Natural killer cell (primary cell): ENCODE results near the gene KLF1. TPM values are rescaled to one million over a fixed set of nuclear protein-coding genes. Genes with fewer than 3 reads are reported as not detected.

Source experiments
- ATAC-seq, 3 donors: fragments of 150-1000 bp in 2 of 3; fragments of 200-7000 bp in 1 of 3; cut with Tn5 transposase; 1 replicate in 1 of 3; 2 replicates in 2 of 3; pipeline ENCODE4 v1.10.0; 2021; ENCODE audit warnings: mild to moderate bottlenecking in 2 of 3, moderate library complexity in 2 of 3
- DNase-seq, 2 donors: peaks; one replicate each; pipeline versions ENCODE4 v3.0.0 to v3.0.0-alpha.2; 2013 to 2021; ENCODE audit warnings: mixed read lengths in 1 of 2
- H3K27ac ChIP-seq: one replicate; pipeline ENCODE4 v1.5.1; 2013; ENCODE audit warnings: mild to moderate bottlenecking, low read length
- H3K27me3 ChIP-seq: one replicate; pipeline ENCODE4 v1.6.1; 2013; ENCODE audit warnings: low read length; ENCODE audit not compliant: control insufficient read depth, insufficient read depth
- H3K36me3 ChIP-seq: one replicate; pipeline ENCODE4 v1.6.1; 2013; ENCODE audit warnings: low read length; ENCODE audit not compliant: control insufficient read depth, insufficient read depth
- H3K4me1 ChIP-seq: one replicate; pipeline ENCODE4 v1.6.1; 2013; ENCODE audit warnings: low read length; ENCODE audit not compliant: control insufficient read depth, insufficient read depth
- H3K4me3 ChIP-seq: one replicate; pipeline ENCODE4 v1.5.1; 2013; ENCODE audit warnings: low read length
- H3K9me3 ChIP-seq: one replicate; pipeline ENCODE4 v1.6.1; 2013; ENCODE audit warnings: low read length; ENCODE audit not compliant: control insufficient read depth, insufficient read depth
- H3K27ac Mint-ChIP-seq, 2 donors: one replicate each; pipeline ENCODE4 v1.8.0; 2022; ENCODE audit warnings: mild to moderate bottlenecking in 2 of 2, mixed read lengths in 2 of 2, moderate library complexity in 1 of 2
- H3K27me3 Mint-ChIP-seq, 2 donors: one replicate each; pipeline ENCODE4 v1.8.0; 2022; ENCODE audit warnings: low read depth in 2 of 2, mixed read lengths in 2 of 2
- H3K36me3 Mint-ChIP-seq: one replicate; pipeline ENCODE4 v1.8.0; 2022; ENCODE audit warnings: mixed read lengths
- H3K4me1 Mint-ChIP-seq, 2 donors: one replicate each; pipeline ENCODE4 v1.8.0; 2022; ENCODE audit warnings: mixed read lengths in 2 of 2
- H3K4me3 Mint-ChIP-seq: one replicate; pipeline ENCODE4 v1.8.0; 2022; ENCODE audit warnings: mild to moderate bottlenecking, moderate library complexity, mixed read lengths
- H3K9me3 Mint-ChIP-seq, 2 donors: one replicate each; pipeline ENCODE4 v1.8.0; 2022; ENCODE audit warnings: mixed read lengths in 2 of 2
- WGBS: methylation state at CpG from one replicate; pipeline ENCODE4 v1.1.7; 2013; ENCODE audit warnings: missing lambda C conversion rate; ENCODE audit not compliant: insufficient coverage; 5-methylcytosine and 5-hydroxymethylcytosine counted together
- intact Hi-C: fragments of 100-400 bp; cut with micrococcal nuclease; formaldehyde crosslinking; loops from one replicate; pipeline ENCODE4 v1.14.2; 2022
- total RNA-seq, 4 donors: library from RNA; stranded (reverse); fragments of 120-200 nt in 1 of 4; gene quantifications; one replicate each; pipeline versions ENCODE4 v1.2.3 to v1.2.4, GENCODE V29; 2013 to 2022
- TF ChIP-seq, protein P1 (sequence below): fragments of 200-600 bp; IDR thresholded peaks from one replicate; pipeline ENCODE4 v1.8.0; 2022; ENCODE audit warnings: antibody characterized with exemption

Gene KLF1
- total RNA-seq, 3 donors from 2014 or later (not counting 1 experiment from before 2014, with no cell fraction given): not detected

DNA sequence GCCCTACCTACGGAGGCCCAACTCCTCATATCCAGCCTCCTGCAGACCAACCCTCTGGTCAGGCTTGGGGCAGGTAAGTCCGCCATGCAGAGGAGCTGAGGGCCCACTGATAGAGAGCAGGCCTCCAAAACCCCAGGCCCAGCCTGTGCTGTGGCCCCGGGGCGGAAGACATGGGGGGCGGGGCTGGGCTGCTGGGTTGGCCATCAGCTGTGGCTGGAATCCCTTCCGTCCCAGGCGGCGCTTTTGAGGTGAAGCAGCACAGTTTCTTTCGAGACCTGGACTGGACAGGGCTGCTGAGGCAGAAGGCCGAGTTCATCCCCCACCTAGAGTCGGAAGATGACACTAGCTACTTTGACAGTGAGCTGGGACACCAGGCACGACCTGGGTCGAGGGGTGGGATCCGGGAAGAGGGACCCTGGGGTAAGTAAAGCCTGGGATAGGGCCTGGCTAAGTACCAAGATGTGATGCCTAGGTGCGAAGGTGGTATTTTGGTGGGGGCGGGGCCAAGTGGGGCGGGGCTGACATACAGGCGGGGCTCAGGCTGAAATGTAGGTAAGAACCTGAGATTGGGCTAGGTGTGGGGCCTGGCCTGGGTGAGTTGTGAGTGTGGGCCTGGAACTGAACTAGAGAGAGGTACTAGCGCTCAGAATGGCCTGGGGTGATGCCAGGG lies 21.1 kb downstream of the KLF1 start:
- intact Hi-C loops: no loop called here
- peak overlapping the region; percentile 56 for H3K4me3 Mint-ChIP-seq

DNA sequence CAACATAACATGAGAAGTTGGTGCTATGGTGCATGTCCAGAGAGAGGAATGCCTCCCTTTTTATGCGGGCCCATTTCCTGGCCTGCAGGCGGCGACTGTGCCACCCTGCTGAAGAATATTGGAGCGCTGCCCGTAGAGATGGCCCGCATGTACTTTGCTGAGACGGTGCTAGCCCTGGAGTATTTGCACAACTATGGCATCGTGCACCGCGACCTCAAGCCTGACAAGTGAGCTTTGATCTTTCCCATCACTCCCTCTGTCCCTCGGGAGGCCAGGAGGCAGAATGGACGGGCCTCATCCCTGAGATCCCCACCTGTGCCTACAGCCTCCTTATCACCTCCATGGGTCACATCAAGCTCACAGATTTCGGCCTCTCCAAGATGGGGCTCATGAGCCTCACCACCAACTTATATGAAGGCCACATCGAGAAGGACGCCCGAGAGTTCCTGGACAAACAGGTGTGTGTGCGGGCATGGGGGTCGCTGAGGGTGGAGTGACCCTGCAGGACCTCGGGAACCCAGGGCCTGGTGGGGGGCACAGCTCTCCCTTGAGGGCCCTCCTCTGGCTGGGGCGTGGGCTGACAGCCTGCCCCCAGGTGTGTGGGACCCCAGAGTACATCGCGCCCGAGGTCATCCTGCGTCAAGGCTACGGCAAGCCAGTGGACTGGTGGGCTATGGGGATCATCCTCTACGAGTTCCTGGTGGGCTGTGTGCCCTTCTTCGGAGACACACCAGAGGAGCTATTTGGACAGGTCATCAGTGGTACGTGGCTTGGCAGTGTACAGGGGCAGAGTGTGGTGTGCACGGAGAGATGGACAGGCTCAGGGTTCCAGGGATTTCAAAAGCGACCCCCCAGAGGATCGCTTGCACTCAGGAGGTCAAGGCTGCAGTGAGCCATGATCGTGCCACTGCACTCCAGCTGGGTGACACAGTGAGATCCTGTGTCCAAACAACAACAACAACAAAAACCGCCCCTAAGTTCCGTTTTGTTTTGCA lies 22.0 kb downstream of the KLF1 start:
- Histone ChIP-seq H3K4me3 (no peak overlapping the region), H3K9me3 (no peaks in the 10 kb centered on the region), H3K27ac (no peak overlapping the region), H3K27me3 (no peaks in the 10 kb centered on the region), H3K4me1 (peaks cover 11% of the 10 kb centered on the region), H3K36me3 (no peaks in the 10 kb centered on the region)
- H3K4me3 Mint-ChIP-seq: peak overlapping the region; percentile 28
- TF ChIP-seq, protein P1, sequence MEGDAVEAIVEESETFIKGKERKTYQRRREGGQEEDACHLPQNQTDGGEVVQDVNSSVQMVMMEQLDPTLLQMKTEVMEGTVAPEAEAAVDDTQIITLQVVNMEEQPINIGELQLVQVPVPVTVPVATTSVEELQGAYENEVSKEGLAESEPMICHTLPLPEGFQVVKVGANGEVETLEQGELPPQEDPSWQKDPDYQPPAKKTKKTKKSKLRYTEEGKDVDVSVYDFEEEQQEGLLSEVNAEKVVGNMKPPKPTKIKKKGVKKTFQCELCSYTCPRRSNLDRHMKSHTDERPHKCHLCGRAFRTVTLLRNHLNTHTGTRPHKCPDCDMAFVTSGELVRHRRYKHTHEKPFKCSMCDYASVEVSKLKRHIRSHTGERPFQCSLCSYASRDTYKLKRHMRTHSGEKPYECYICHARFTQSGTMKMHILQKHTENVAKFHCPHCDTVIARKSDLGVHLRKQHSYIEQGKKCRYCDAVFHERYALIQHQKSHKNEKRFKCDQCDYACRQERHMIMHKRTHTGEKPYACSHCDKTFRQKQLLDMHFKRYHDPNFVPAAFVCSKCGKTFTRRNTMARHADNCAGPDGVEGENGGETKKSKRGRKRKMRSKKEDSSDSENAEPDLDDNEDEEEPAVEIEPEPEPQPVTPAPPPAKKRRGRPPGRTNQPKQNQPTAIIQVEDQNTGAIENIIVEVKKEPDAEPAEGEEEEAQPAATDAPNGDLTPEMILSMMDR: no peak
- ATAC-seq (no peak), DNase-seq (no peak)
- no peak overlapping the region for H3K27ac Mint-ChIP-seq
- H3K27me3 Mint-ChIP-seq: peaks cover 0 to under 1% of the 10 kb centered on the region in 2 donors
- H3K4me1 Mint-ChIP-seq: peaks cover 0 to 11% of the 10 kb centered on the region in 2 donors
- no peaks in the 10 kb centered on the region for H3K36me3 Mint-ChIP-seq
- intact Hi-C loops: no loop called here
- WGBS: 93% methylated on average over 34 of the region's 34 CpGs
- no peaks in the 10 kb centered on the region for H3K9me3 Mint-ChIP-seq

More for the DNA sequence above, 21.1 kb downstream of the KLF1 start:
- Histone ChIP-seq H3K4me3 (no peak overlapping the region), H3K27ac (no peak overlapping the region), H3K36me3 (no peaks in the 10 kb centered on the region), H3K9me3 (no peaks in the 10 kb centered on the region), H3K27me3 (no peaks in the 10 kb centered on the region), H3K4me1 (peaks cover 11% of the 10 kb centered on the region)
- ATAC-seq (no peak), DNase-seq (no peak)
- WGBS: 94% methylated on average over 19 of the region's 19 CpGs
- no peak overlapping the region for H3K27ac Mint-ChIP-seq
- H3K9me3 Mint-ChIP-seq: no peaks in the 10 kb centered on the region
- no peaks in the 10 kb centered on the region for H3K27me3 Mint-ChIP-seq
- TF ChIP-seq, protein P1: no peak
- no peaks in the 10 kb centered on the region for H3K36me3 Mint-ChIP-seq
- H3K4me1 Mint-ChIP-seq: peaks cover 0 to 11% of the 10 kb centered on the region in 2 donors

DNA sequence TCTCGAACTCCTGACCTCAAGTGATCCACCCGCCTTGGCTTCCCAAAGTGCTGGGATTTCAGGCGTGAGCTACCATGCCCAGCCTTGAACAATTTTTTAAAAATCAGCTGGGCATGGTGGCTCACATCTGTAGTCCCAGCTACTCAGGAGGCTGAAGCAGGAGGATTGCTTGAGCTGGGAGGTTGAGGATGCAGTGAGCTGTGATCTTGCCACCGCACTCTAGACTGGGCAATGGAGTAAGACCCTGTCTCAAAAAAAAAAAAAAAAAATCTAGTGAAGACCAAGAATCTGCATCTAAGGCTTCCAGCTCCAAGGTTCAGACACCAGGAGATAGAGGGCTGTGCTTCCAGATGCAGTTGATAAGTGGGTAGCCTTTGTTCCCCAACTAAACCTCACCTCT lies 22.9 kb downstream of the KLF1 start:
- no peaks in the 10 kb centered on the region for H3K9me3 ChIP-seq
- no peak overlapping the region for H3K27ac Mint-ChIP-seq
- DNase-seq (no peak), ATAC-seq (no peak)
- no peaks in the 10 kb centered on the region for H3K27me3 ChIP-seq
- H3K9me3 Mint-ChIP-seq: no peaks in the 10 kb centered on the region
- H3K4me3 Mint-ChIP-seq: no peak overlapping the region
- peaks cover 0 to 3% of the 10 kb centered on the region in 2 donors for H3K27me3 Mint-ChIP-seq
- no peak overlapping the region for H3K4me3 ChIP-seq
- no peak overlapping the region for H3K27ac ChIP-seq
- peaks cover 11% of the 10 kb centered on the region for H3K4me1 ChIP-seq
- peaks cover 0 to 11% of the 10 kb centered on the region in 2 donors for H3K4me1 Mint-ChIP-seq
- no peaks in the 10 kb centered on the region for H3K36me3 ChIP-seq
- WGBS: 95% methylated on average over 4 of the region's 4 CpGs
- H3K36me3 Mint-ChIP-seq: no peaks in the 10 kb centered on the region
- intact Hi-C loops: no loop called here
- TF ChIP-seq, protein P1: no peak
